GM21528 (cell line): ENCODE results near the gene PEX14.
"Not testable (repeated sequence)": the region's sequence is repeated elsewhere in the genome, so short reads cannot be mapped to it uniquely, and the experiment has no call there.

ENCODE experiments used
- ATAC-seq: cut with Tn5 transposase; IDR thresholded peaks from one replicate; pipeline ENCODE4 v1.9.1; 2021; ENCODE audit warnings: mild to moderate bottlenecking, moderate library complexity; ENCODE audit not compliant: unreplicated experiment, low FRiP score

PEX14 gene

GRCh38 chr1:10450156-10450814 is 24.5 kb upstream of the PEX14 start:
- ATAC-seq, result no peak

GRCh38 chr1:10450836-10451235 is 23.9 kb upstream of the PEX14 start:
- no peak for ATAC-seq

DNA sequence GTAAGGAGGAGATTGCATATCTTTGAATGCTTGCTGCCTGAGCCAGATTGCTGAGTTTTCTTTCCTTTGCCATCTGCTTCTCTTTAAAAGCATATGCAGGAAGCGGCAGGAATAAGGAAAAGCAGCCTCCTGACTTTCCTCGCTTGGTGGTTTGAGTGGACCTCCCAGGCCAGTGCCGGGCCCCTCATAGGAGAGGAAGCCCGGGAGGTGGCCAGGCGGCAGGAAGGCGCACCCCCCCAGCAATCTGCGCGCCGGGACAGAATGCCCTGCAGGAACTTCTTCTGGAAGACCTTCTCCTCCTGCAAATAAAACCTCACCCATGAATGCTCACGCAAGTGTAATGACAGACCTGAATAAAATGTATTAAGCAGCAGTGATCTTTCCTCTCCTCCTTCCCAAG is 23.5 kb upstream of the PEX14 start:
- no peak for ATAC-seq

DNA sequence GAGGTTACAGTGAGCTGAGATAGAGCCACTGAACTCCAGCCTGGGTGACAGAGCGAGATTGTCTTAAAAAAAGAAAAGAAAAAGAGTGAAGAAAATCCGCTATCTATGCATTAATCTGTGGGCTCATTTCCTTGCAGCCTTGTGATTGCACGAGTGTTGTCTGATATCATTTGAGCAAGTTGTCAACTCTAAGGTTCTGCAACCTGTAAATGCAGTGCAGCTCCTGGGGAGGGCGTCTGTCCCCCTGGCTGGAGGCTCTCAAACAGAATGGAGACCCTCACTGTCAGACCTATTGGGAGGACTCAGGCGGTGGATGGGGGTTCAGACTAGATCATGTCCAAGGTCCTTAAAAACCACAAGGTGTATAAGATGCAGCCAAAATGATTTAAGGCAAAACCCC is 18.7 kb upstream of the PEX14 start:
- ATAC-seq, result no peak

GRCh38 chr1:10456661-10457060 is 18.1 kb upstream of the PEX14 start:
- ATAC-seq, result no peak

DNA sequence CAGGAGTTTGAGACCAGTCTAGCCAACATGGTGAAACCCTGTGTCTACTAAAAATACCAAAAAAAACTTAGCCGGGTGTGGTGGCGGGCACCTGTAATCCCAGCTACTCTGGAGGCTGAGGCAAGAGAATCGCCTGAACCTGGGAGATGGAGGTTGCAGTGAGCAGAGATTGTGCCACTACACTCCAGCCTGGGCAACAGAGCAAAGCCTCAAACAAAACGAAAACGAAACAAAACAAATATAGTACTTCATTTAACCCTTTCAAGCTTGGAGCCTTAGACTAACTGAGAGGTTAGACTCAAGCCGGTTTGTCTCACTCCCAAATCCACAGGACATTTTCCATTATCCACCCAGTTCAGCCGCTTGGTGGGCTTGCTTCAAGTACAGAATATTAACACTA is 17.3 kb upstream of the PEX14 start:
- not testable (repeated sequence) for ATAC-seq

DNA sequence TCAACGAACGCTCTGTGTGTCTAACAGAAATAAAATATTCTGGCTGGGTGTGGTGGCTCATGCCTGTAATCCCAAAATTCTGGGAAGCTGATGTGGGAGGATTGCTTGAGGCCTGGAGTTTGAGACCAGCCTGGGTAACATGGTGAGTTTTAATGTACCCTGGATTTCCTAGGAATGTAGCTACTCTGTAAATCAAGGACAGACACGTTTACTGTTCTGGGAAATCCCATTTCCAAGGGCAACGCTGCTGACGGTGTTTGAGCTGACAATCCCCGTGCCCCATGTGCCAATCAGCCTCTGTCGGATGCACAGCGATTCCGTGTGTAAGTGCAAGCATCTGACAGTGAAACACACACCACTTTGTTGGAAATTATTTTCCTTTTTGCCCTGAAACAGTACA is 16.9 kb upstream of the PEX14 start:
- ATAC-seq, result no peak

GRCh38 chr1:10459184-10459583 is 15.6 kb upstream of the PEX14 start:
- no peak for ATAC-seq

GRCh38 chr1:10467078-10467477 is 7.7 kb upstream of the PEX14 start:
- ATAC-seq, result no peak

- ATAC-seq, result no peak
These were observed 4.7 kb upstream of the PEX14 start for GRCh38 chr1:10470043-10470442.

- no peak for ATAC-seq
These were observed 3.1 kb upstream of the PEX14 start for GRCh38 chr1:10471411-10472219.

- ATAC-seq, result peak; percentile 86
These were observed 2.3 kb upstream of the PEX14 start, which contains the start of gene DFFA for GRCh38 chr1:10472220-10473144. DFFA (minus strand) TSS chr1:10472529; CDS start chr1:10472458, 71 bp downstream.

DNA sequence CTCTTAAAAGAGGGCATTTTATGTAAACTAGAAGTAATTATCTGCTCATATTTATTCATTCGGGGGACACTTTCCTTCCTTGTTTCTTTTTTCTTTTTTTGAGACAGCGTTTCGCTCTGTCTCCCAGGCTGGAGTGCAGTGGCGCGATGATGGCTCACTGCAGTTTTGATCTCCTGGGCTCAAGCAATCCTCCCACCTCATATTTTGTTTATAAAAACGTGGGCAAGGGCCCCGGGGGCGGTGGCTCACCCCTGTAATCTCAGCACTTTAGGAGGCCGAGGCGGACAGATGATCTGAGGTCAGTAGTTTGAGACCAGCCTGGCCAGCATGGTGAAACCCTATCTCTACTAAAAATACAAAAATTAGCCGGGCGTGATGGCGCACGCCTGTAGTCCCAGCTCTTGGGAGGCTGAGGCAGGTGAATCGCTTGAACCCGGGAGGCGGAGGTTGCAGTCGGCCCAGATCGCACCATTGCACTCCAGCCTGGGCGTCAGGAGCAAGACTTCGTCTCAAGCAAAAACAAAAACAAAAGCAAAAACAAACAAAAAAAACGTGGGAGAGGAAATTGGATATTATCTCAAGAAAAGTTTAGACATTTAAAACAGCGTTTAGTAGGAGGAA is 1.5 kb upstream of the PEX14 start:
- ATAC-seq, result no peak

- not testable (repeated sequence) for ATAC-seq
These were observed 489 bp upstream of the PEX14 start for GRCh38 chr1:10474309-10474612.

DNA sequence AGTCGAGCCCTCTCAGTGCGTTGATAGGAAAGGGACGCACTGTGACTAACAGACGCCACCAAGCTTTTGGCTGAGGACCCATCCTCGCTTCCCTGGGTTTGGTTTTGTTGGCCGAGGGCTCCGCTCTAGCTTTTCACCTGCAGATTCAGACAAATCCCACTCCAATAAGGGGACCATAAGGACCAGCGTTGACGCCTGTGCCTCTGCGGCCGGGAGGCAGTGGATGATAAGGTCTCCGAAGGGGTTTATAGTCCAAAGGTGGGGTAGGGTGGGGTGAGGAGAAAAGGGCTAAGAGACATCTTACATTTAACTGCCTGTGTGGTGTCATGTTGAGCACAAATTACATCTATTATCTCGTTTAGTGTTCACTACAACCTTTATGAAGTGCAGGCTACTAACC is 760 bp downstream of the PEX14 start:
- ATAC-seq, result no peak

DNA sequence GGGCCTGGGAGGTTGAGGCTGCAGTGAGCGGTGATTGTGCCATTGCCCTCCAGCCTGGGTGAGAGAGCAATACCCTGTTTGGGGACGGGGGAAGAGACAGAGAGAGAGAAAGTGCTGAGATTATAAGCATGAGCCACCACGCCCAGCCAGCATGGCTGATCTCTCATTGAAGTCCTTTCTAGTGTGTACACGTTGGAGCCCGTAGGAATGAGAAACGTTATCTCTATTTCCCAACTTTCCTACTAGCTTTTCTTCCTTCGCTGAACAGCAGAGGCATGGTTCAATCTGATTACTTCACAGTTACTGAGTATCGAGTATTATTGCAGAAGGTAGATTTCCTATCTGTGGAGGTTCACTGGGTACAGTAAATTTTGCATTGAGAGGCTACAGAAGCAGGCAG is 4.5 kb downstream of the PEX14 start:
- no peak for ATAC-seq

DNA sequence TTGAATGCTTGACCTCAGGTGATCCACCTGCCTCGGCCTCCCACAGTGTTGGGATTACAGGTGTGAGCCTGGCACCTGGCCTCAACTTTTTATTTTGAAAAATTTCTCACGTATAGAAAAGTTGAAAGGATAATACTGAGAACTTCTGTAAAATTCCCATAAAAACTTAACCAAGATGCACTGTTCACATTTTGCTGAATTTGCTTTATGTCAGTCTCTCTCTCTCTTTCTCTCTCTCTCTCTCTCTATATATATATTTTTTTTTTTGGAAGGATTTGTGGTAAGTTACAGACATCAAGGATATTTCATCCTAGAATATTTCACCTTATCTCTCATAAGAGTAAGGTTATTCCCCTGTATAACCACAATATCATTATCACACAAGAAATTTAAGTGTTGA is 5.9 kb downstream of the PEX14 start:
- no peak for ATAC-seq

DNA sequence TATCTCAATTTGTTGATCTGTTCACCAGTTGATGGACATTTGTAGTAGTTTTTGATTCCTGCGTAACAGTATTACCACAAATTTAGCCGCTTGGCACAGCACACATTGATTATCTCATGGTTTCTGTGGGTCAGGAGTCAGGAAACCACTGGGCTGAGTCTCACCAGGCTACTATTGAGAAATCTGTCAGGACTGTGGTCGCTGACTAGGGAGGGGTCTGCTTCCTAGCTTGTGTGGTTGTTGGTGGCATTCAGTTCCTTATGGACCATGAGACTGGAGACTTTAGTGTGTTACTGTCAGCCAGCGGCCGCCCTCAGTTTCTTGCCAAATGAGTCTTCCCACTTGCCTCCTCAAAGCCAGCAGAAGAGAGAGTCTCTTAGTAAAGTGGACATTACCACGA is 9.8 kb downstream of the PEX14 start:
- no peak for ATAC-seq

GRCh38 chr1:10489291-10490055 is 14.7 kb downstream of the PEX14 start:
- ATAC-seq, result no peak
